Measurements from ENCODE around the gene STARD3. TPM values are rescaled to one million over a fixed set of nuclear protein-coding genes. Genes with fewer than 3 reads are reported as not detected.

Gene STARD3
- total and polyA plus RNA-seq, 9 of the 15 experiments (the other 6 are each of a cell fraction or from before 2014, with no cell fraction given) = 0.63 to 87.0 (median 46.0) TPM

GRCh38 chr17:39623356-39623950 lies 13.5 kb upstream of the STARD3 start:
- in situ Hi-C loops (cut with MboI) = loop anchor here (5.0 kb wide), 2 partner anchors 49 to 134 kb away; no protein-coding TSS in a partner anchor
- ATAC-seq (peak; percentile 81), DNase-seq (ENCODE audit: extremely low read depth in 1 of 4, low spot score in 3 of 4) (peak; percentile 70 to 84 (median 75)), FAIRE-seq (peak; percentile 82)
- Histone ChIP-seq H3K27ac (ENCODE audit: extremely low read depth, low read depth, low read length) (no peak overlapping the region), H3K4me1 (replicated peaks in 1 of 2; ENCODE audit: control insufficient read depth in 2 of 2, insufficient read depth in 2 of 2, low read length in 2 of 2) (peaks cover 3 to 43% of the 10 kb centered on the region in 2 experiments; a peak in 2 of 5 replicates), H3K79me2 (ENCODE audit: control insufficient read depth, insufficient read depth, low read length) (no peaks in the 10 kb centered on the region), H3K27me3 (ENCODE audit: control insufficient read depth in 2 of 2, insufficient read depth in 2 of 2, low read length in 2 of 2) (peaks cover 0 to 25% of the 10 kb centered on the region in 2 experiments; a peak in 2 of 5 replicates), H3K4me2 (ENCODE audit: insufficient read depth, low read length) (no peak overlapping the region), H3K4me3 (no peak overlapping the region), H3K9me1 (ENCODE audit: control insufficient read depth, insufficient read depth, low read length) (no peaks in the 10 kb centered on the region), H3K36me3 (ENCODE audit: control insufficient read depth, insufficient read depth, low read length) (no peaks in the 10 kb centered on the region), H4K20me1 (replicated peaks; ENCODE audit: control insufficient read depth, insufficient read depth, low read length) (no peaks in the 10 kb centered on the region), H2AFZ (ENCODE audit: low read depth, low read length) (peak overlapping the region; percentile 14; the same call in 1 of the 2 replicates), H3K9ac (ENCODE audit: insufficient read depth in 1 of 2, low read depth in 2 of 2, low read length in 2 of 2) (0 out of 4 replicates have a peak overlapping the region, but pooled peaks of 1 of the 2 experiments have one; percentile 65), H3K9me3 (replicated peaks; ENCODE audit: control insufficient read depth, insufficient read depth, low read depth, low read length) (no peaks in the 10 kb centered on the region)
- ChIA-PET CTCF (ENCODE audit: low intra/inter-chr PET ratio) (interaction anchor here (0.6 to 5.2 kb wide), 9 partner anchors 11 to 578 kb away, joined by 3 to 131 read pairs (median 5); partner anchors contain the start of gene PNMT), POLR2A (interaction anchor here (0.6 to 1.9 kb wide), 6 partner anchors 11 to 345 kb away, joined by 3 to 6 read pairs (median 4); partner anchors contain the start of genes PNMT and STARD3)
- no TSS peak for BruUV-seq (replicated peaks)
- 2% methylated on average over 15 of the region's 16 CpGs for WGBS (ENCODE audit: insufficient coverage, low coverage, missing lambda C conversion rate)
- intact Hi-C loops (cut with micrococcal nuclease) = loop anchor here (1.0 to 2.0 kb wide), 2 partner anchors 75 to 239 kb away; no protein-coding TSS in a partner anchor
- TF ChIP-seq ZNF280B (CRISPR knock-in tag; IDR thresholded peaks at IDR 0.05) (no peak), NEUROD1 (IDR thresholded peaks at IDR 0.05; ENCODE audit: borderline replicate concordance, low read depth, low read length, partially characterized antibody) (no peak), POLR2G (IDR thresholded peaks at IDR 0.05; ENCODE audit: low read depth, low read length) (peak; percentile 71; the same call in 1 of the 2 replicates), DPF2 (IDR thresholded peaks at IDR 0.05) (no peak), POLR2A (conservative IDR thresholded peaks at IDR 0.05) (peak; percentile 60), U2AF2 (optimal IDR thresholded peaks at IDR 0.05; ENCODE audit: low read depth, low read length) (no peak), TBP (optimal IDR thresholded peaks at IDR 0.05; ENCODE audit: low read depth, low read length) (peak; percentile 81), SREBF1 (IDR thresholded peaks at IDR 0.05; ENCODE audit: borderline replicate concordance, low read depth, low read length) (no peak), ARNT (IDR thresholded peaks at IDR 0.05) (no peak), ETS1 (conservative IDR thresholded peaks at IDR 0.05; ENCODE audit: control insufficient read depth, low read depth, low read length) (0 out of 2 replicates have a peak, but pooled peaks have one; percentile 35), IRF2 (CRISPR knock-in tag; IDR thresholded peaks at IDR 0.05) (no peak), SMC3 (conservative IDR thresholded peaks at IDR 0.05; ENCODE audit: insufficient read depth, low read depth, low read length) (peak; percentile 68), FOXK1 (CRISPR knock-in tag; IDR thresholded peaks at IDR 0.05; ENCODE audit: borderline replicate concordance) (no peak), CBX1 (IDR thresholded peaks at IDR 0.05; ENCODE audit: low read depth) (peak; percentile 62; the same call in 1 of the 2 replicates), ZNF124 (CRISPR knock-in tag; IDR thresholded peaks at IDR 0.05) (no peak), MAZ (CRISPR knock-in tag; conservative IDR thresholded peaks at IDR 0.05 in 1 of 2, IDR thresholded peaks at IDR 0.05 in 1 of 2) (0 out of 4 replicates have a peak, but pooled peaks of 1 of the 2 experiments have one; percentile 31), PML (IDR thresholded peaks at IDR 0.05; ENCODE audit: low read length) (peak; percentile 58), ZSCAN29 (IDR thresholded peaks at IDR 0.05) (no peak)
